Gastroesophageal sphincter (tissue), 4 donors: Measurements from ENCODE around the gene DCC. TPM values are rescaled to one million over a fixed set of nuclear protein-coding genes. Genes with fewer than 3 reads are reported as not detected.

Source experiments
- ATAC-seq: fragments of 150-250 bp; one replicate; pipeline ENCODE4 v1.9.1; 2016; ENCODE audit warnings: mild to moderate bottlenecking, moderate library complexity
- H3K27ac ChIP-seq, 4 donors: fragments of 200-600 bp; sonication (generic) in 3 of 4; 1 replicate in 3 of 4; 2 replicates in 1 of 4; pipeline ENCODE4 v1.5.1; 2016 to 2019
- H3K27me3 ChIP-seq: fragments of 200-600 bp; sonication (generic); one replicate; pipeline ENCODE4 v1.5.1; 2019
- H3K36me3 ChIP-seq, 2 donors: fragments of 200-600 bp; sonication (generic); one replicate each; pipeline ENCODE4 v1.5.1; 2019; ENCODE audit warnings: control low read depth in 1 of 2
- H3K4me1 ChIP-seq, 3 donors: fragments of 200-600 bp; sonication (generic); 1 replicate in 2 of 3; 2 replicates in 1 of 3; pipeline ENCODE4 v1.5.1; 2016 to 2019; ENCODE audit warnings: control low read depth in 2 of 3
- H3K4me3 ChIP-seq, 2 donors: fragments of 200-600 bp; sonication (generic); one replicate each; pipeline ENCODE4 v1.5.1; 2019; ENCODE audit warnings: mild to moderate bottlenecking in 1 of 2, moderate library complexity in 1 of 2
- H3K9me3 ChIP-seq, 3 donors: fragments of 200-600 bp; sonication (generic); one replicate each; pipeline ENCODE4 v1.5.1; 2017 to 2019; ENCODE audit warnings: control low read depth in 2 of 3
- EP300 ChIP-seq: sonication (generic); formaldehyde crosslinking; IDR thresholded peaks from one replicate; pipeline ENCODE4 v1.6.1; 2017; ENCODE audit warnings: antibody characterized with exemption, mild to moderate bottlenecking
- POLR2A ChIP-seq, 2 donors: fragments of 450-650 bp; IDR thresholded peaks; one replicate each; pipeline ENCODE4 v1.6.1; 2017; ENCODE audit warnings: antibody characterized with exemption in 2 of 2, mild to moderate bottlenecking in 2 of 2, moderate library complexity in 1 of 2
- POLR2AphosphoS5 ChIP-seq: sonication (generic); formaldehyde crosslinking; IDR thresholded peaks from one replicate; pipeline ENCODE4 v1.6.1; 2017; ENCODE audit warnings: antibody characterized with exemption
- WGBS, 2 donors: methylation state at CpG; one replicate each; pipeline ENCODE4 v1.1.5; 2018; ENCODE audit warnings: low coverage in 1 of 2; 5-methylcytosine and 5-hydroxymethylcytosine counted together
- total RNA-seq, 4 donors: library from RNA; depleted of rRNA; stranded (reverse); fragments of >200 nt; gene quantifications; one replicate each; pipeline ENCODE4 v1.1.0, GENCODE V29; 2016
- TF ChIP-seq, protein P1 (sequence below), 4 experiments: fragments of 200-600 bp in 2 of 4; fragments of 450-650 bp in 2 of 4; sonication (generic) in 1 of 4; IDR thresholded peaks; one replicate each; pipeline ENCODE4 v1.5.1; 2017 to 2019; ENCODE audit warnings: antibody characterized with exemption in 4 of 4, mild to moderate bottlenecking in 2 of 4, moderate library complexity in 2 of 4

The DCC gene
- total RNA-seq, 4 donors from 2014 or later, result 0.13 to 0.54 (median 0.47) TPM; not detected in 1

GRCh38 chr18:53531187-53531586, 1191.2 kb downstream of the DCC start:
- no peak for ATAC-seq
- TF ChIP-seq, protein P1, sequence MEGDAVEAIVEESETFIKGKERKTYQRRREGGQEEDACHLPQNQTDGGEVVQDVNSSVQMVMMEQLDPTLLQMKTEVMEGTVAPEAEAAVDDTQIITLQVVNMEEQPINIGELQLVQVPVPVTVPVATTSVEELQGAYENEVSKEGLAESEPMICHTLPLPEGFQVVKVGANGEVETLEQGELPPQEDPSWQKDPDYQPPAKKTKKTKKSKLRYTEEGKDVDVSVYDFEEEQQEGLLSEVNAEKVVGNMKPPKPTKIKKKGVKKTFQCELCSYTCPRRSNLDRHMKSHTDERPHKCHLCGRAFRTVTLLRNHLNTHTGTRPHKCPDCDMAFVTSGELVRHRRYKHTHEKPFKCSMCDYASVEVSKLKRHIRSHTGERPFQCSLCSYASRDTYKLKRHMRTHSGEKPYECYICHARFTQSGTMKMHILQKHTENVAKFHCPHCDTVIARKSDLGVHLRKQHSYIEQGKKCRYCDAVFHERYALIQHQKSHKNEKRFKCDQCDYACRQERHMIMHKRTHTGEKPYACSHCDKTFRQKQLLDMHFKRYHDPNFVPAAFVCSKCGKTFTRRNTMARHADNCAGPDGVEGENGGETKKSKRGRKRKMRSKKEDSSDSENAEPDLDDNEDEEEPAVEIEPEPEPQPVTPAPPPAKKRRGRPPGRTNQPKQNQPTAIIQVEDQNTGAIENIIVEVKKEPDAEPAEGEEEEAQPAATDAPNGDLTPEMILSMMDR (IDR thresholded peaks at IDR 0.05), result no peak
- TF ChIP-seq POLR2A (IDR thresholded peaks at IDR 0.05) (no peak), EP300 (no peak)
- Histone ChIP-seq H3K36me3 (no peaks in the 10 kb centered on the region), H3K4me1 (no peaks in the 10 kb centered on the region), H3K27ac (no peak overlapping the region), H3K4me3 (no peak overlapping the region), H3K9me3 (no peaks in the 10 kb centered on the region), H3K27me3 (no peaks in the 10 kb centered on the region)

DNA sequence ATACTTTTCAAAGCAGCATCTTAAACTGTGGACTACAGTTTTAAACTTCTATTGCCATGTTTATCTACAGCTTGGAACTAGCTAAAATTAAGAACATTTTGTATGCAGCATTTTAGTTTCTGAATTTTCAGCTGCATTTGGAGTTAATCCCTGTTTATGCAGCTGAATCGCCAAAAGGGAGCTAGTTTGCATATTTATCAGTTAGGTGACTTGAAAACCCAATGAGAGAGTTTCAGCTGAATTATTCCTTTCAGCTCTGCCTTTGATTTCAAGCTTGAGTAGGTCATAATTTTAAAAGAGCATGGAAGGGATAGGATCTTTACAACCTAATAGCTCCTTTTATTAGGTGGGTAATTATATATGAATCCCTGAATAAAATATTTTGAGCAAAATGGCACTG, 1191.9 kb downstream of the DCC start:
- no peaks in the 10 kb centered on the region for H3K36me3 ChIP-seq
- no peaks in the 10 kb centered on the region for H3K4me1 ChIP-seq
- H3K9me3 ChIP-seq, result no peaks in the 10 kb centered on the region
- WGBS, 2 donors, result 17 to 100% methylated on average over 1 of the region's 1 CpG
- H3K27ac ChIP-seq, result no peak overlapping the region
- H3K4me3 ChIP-seq, result no peak overlapping the region
- no peaks in the 10 kb centered on the region for H3K27me3 ChIP-seq
- TF ChIP-seq, protein P1 (IDR thresholded peaks at IDR 0.05), result no peak
- TF ChIP-seq POLR2A (IDR thresholded peaks at IDR 0.05) (no peak), POLR2AphosphoS5 (no peak), EP300 (no peak)
- ATAC-seq, result no peak

DNA sequence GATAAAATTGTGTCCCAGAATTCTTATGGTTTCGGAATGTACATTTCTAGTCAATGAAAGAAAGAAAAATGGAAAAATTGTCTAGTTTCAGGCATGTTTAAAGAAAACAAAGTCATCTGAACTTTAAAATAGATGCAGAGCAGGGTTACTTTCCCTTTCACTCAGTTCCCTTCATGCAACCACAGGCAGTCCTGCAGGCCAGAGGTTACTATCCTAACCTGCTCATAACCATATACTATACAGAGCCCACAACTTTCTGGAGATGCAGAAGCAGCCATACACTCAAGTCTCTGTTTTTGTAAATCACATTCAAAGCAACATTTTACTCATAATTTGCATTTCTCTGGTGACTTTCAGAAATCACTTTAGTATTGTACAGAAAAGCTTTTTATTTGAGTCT, 1194.2 kb downstream of the DCC start:
- ATAC-seq, result no peak
- Histone ChIP-seq H3K9me3 (no peaks in the 10 kb centered on the region), H3K27me3 (no peaks in the 10 kb centered on the region), H3K36me3 (no peaks in the 10 kb centered on the region), H3K4me1 (no peaks in the 10 kb centered on the region), H3K27ac (no peak overlapping the region), H3K4me3 (no peak overlapping the region)
- 85 to 91% methylated on average over 1 of the region's 1 CpG for WGBS, 2 donors
- TF ChIP-seq POLR2A (IDR thresholded peaks at IDR 0.05) (no peak), POLR2AphosphoS5 (no peak), EP300 (no peak)
- TF ChIP-seq, protein P1 (IDR thresholded peaks at IDR 0.05), result no peak

- no peak overlapping the region for H3K27ac ChIP-seq
- no peak overlapping the region for H3K4me3 ChIP-seq
- 35 to 50% methylated on average over 3 of the region's 3 CpGs for WGBS, 2 donors
- no peaks in the 10 kb centered on the region for H3K4me1 ChIP-seq
- no peaks in the 10 kb centered on the region for H3K27me3 ChIP-seq
- peak; percentile 22 for ATAC-seq
- no peak for TF ChIP-seq POLR2A (IDR thresholded peaks at IDR 0.05)
- TF ChIP-seq, protein P1 (IDR thresholded peaks at IDR 0.05), result no peak
- TF ChIP-seq EP300, result no peak
- no peak for TF ChIP-seq POLR2AphosphoS5
- no peaks in the 10 kb centered on the region for H3K9me3 ChIP-seq
- no peaks in the 10 kb centered on the region for H3K36me3 ChIP-seq
Measured at GRCh38 chr18:53534695-53535094, 1194.7 kb downstream of the DCC start.

DNA sequence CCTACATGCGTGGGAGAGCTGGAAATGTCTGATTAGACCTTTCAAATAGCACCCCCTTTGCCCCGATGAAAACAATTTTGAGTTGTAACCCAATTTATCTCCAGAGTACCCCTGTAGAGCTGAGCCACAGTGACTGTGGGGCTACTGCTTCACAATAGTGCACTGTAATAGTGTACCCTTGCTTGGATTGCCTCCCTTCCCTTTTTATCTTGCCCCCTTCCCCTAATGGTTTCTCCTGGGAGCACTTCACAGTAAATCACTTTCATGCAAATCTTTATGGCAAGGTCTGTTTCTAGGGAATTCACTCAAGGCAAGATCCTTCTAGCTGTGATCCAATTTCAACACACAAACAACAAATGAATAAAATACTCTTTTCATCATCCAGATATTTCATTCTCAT, 1196.9 kb downstream of the DCC start:
- WGBS, 2 donors, result 69% methylated on average over 2 of the region's 2 CpGs; no CpG with 5 or more reads in 1 of the 2 donors
- no peaks in the 10 kb centered on the region for H3K9me3 ChIP-seq
- H3K4me3 ChIP-seq, result no peak overlapping the region
- TF ChIP-seq POLR2AphosphoS5, result no peak
- TF ChIP-seq, protein P1 (IDR thresholded peaks at IDR 0.05), result no peak
- TF ChIP-seq EP300, result no peak
- TF ChIP-seq POLR2A (IDR thresholded peaks at IDR 0.05), result no peak
- H3K27me3 ChIP-seq, result no peaks in the 10 kb centered on the region
- H3K4me1 ChIP-seq, result no peaks in the 10 kb centered on the region
- no peak for ATAC-seq
- no peaks in the 10 kb centered on the region for H3K36me3 ChIP-seq
- H3K27ac ChIP-seq, result no peak overlapping the region
